Upper lobe of left lung (tissue), 6 donors: Measurements from ENCODE around the gene SNTG2. TPM values are rescaled to one million over a fixed set of nuclear protein-coding genes. Genes with fewer than 3 reads are reported as not detected.

Source experiments
- ATAC-seq, 2 donors: fragments of 200-7000 bp; cut with Tn5 transposase; one replicate each; pipeline ENCODE4 v1.9.1; 2022; ENCODE audit warnings: mild to moderate bottlenecking in 2 of 2, moderate library complexity in 2 of 2; ENCODE audit not compliant: low FRiP score in 2 of 2
- DNase-seq, 2 donors: peaks; one replicate each; pipeline ENCODE4 v3.0.0-alpha.2; 2019 to 2020
- H3K27ac ChIP-seq, 4 donors: fragments of 200-600 bp; sonication (generic); one replicate each; pipeline ENCODE4 v1.5.1; 2016 to 2019
- H3K27me3 ChIP-seq, 4 donors: fragments of 200-600 bp; sonication (generic); one replicate each; pipeline ENCODE4 v1.5.1; 2017 to 2019
- H3K36me3 ChIP-seq, 4 donors: fragments of 200-600 bp; sonication (generic); one replicate each; pipeline ENCODE4 v1.5.1; 2016 to 2019
- H3K4me1 ChIP-seq, 4 donors: fragments of 200-600 bp; sonication (generic); one replicate each; pipeline ENCODE4 v1.5.1; 2018 to 2019
- H3K4me3 ChIP-seq, 4 donors: fragments of 200-600 bp; sonication (generic); one replicate each; pipeline ENCODE4 v1.5.1; 2017 to 2019; ENCODE audit warnings: mild to moderate bottlenecking in 2 of 4, moderate library complexity in 1 of 4
- H3K9me3 ChIP-seq, 4 donors: fragments of 200-600 bp; sonication (generic); one replicate each; pipeline ENCODE4 v1.5.1; 2018 to 2019
- EP300 ChIP-seq, 4 donors: sonication (generic); formaldehyde crosslinking; IDR thresholded peaks; one replicate each; pipeline ENCODE4 v1.5.1; 2017; ENCODE audit warnings: antibody characterized with exemption in 4 of 4, control low read depth in 2 of 4
- POLR2A ChIP-seq, 4 donors: fragments of 450-650 bp; IDR thresholded peaks; one replicate each; pipeline ENCODE4 v1.5.1; 2016 to 2017; ENCODE audit warnings: antibody characterized with exemption in 4 of 4, mild to moderate bottlenecking in 2 of 4
- POLR2AphosphoS5 ChIP-seq, 2 donors: sonication (generic); formaldehyde crosslinking; IDR thresholded peaks; one replicate each; pipeline ENCODE4 v1.5.1; 2017; ENCODE audit warnings: antibody characterized with exemption in 2 of 2
- WGBS, 2 donors: methylation state at CpG; one replicate each; pipeline ENCODE4 v1.1.5; 2017 to 2018; 5-methylcytosine and 5-hydroxymethylcytosine counted together
- total RNA-seq, 6 donors: library from RNA; depleted of rRNA in 4 of 6; stranded (reverse); fragments of >200 nt in 4 of 6; gene quantifications; one replicate each; pipeline versions ENCODE4 v1.1.0 to v1.2.1, GENCODE V29; 2016 to 2021
- TF ChIP-seq, protein P1 (sequence below), 6 experiments: fragments of 450-650 bp in 4 of 6; fragments of 200-600 bp in 2 of 6; sonication (generic) in 2 of 6; IDR thresholded peaks; one replicate each; pipeline ENCODE4 v1.5.1; 2016 to 2019; ENCODE audit warnings: antibody characterized with exemption in 6 of 6
- donor health status: DM: no; HTN: no; CAD: no; lungs with moderate emphysema.
- donor health status: DM: no; HTN: yes; CAD: no; lungs with severe emphysema.

SNTG2 gene
- total RNA-seq, 6 donors from 2014 or later = 1.1 to 13.6 (median 3.0) TPM

GRCh38 chr2:1278861-1279260, 328.2 kb downstream of the SNTG2 start:
- ATAC-seq = no peak
- Histone ChIP-seq H3K27me3 (no peaks in the 10 kb centered on the region), H3K27ac (no peak overlapping the region), H3K9me3 (peaks cover 0 to 8% (median 5%) of the 10 kb centered on the region in 4 donors), H3K36me3 (no peaks in the 10 kb centered on the region), H3K4me3 (no peak overlapping the region), H3K4me1 (peaks cover 0 to 7% (median 0%) of the 10 kb centered on the region in 4 donors)
- peak in 1 of 2 donors; percentile 46 for DNase-seq
- 88 to 92% methylated on average over 27 of the region's 27 CpGs for WGBS, 2 donors
- TF ChIP-seq POLR2A (IDR thresholded peaks at IDR 0.05) (no peak), POLR2AphosphoS5 (IDR thresholded peaks at IDR 0.05) (no peak), EP300 (IDR thresholded peaks at IDR 0.05) (no peak)
- TF ChIP-seq, protein P1, sequence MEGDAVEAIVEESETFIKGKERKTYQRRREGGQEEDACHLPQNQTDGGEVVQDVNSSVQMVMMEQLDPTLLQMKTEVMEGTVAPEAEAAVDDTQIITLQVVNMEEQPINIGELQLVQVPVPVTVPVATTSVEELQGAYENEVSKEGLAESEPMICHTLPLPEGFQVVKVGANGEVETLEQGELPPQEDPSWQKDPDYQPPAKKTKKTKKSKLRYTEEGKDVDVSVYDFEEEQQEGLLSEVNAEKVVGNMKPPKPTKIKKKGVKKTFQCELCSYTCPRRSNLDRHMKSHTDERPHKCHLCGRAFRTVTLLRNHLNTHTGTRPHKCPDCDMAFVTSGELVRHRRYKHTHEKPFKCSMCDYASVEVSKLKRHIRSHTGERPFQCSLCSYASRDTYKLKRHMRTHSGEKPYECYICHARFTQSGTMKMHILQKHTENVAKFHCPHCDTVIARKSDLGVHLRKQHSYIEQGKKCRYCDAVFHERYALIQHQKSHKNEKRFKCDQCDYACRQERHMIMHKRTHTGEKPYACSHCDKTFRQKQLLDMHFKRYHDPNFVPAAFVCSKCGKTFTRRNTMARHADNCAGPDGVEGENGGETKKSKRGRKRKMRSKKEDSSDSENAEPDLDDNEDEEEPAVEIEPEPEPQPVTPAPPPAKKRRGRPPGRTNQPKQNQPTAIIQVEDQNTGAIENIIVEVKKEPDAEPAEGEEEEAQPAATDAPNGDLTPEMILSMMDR (IDR thresholded peaks at IDR 0.05) = no peak

DNA sequence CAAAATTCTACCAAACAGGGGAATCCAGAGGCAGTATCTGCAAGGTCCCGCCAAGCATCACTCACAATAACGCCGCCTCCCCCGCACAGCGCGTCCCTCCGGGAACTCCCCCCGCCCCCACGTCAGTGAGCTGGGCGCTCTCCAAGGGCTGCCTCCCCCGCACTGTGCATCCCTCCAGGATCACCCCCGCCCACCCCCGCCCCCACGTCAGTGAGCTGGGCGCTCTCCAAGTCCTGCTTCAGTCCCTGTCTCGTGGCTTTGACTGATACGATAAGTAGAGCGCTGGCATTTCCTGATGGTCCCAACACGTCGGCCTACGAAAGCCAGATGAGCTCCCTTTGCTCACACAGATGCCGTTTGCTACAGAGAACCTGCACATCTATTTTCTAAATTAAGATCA, 331.9 kb downstream of the SNTG2 start:
- TF ChIP-seq, protein P1 (IDR thresholded peaks at IDR 0.05) = no peak
- TF ChIP-seq POLR2AphosphoS5 (IDR thresholded peaks at IDR 0.05) = no peak
- TF ChIP-seq EP300 (IDR thresholded peaks at IDR 0.05) = no peak
- no peak for TF ChIP-seq POLR2A (IDR thresholded peaks at IDR 0.05)
- DNase-seq = peak in 1 of 2 donors; percentile 60
- peaks cover 0 to 7% (median 0%) of the 10 kb centered on the region in 4 donors for H3K4me1 ChIP-seq
- H3K27me3 ChIP-seq = no peaks in the 10 kb centered on the region
- H3K4me3 ChIP-seq = no peak overlapping the region
- no peaks in the 10 kb centered on the region for H3K9me3 ChIP-seq
- no peaks in the 10 kb centered on the region for H3K36me3 ChIP-seq
- ATAC-seq = no peak
- 46 to 49% methylated on average over 11 to 19 of the region's 22 CpGs for WGBS, 2 donors
- H3K27ac ChIP-seq = no peak overlapping the region

GRCh38 chr2:1283020-1283801, 332.6 kb downstream of the SNTG2 start:
- no peak for TF ChIP-seq POLR2AphosphoS5 (IDR thresholded peaks at IDR 0.05)
- no peak for TF ChIP-seq POLR2A (IDR thresholded peaks at IDR 0.05)
- TF ChIP-seq, protein P1 (IDR thresholded peaks at IDR 0.05) = no peak
- TF ChIP-seq EP300 (IDR thresholded peaks at IDR 0.05) = no peak
- ATAC-seq (peak; percentile 36 to 47), DNase-seq (peak in 1 of 2 donors; percentile 60)
- H3K27me3 ChIP-seq = no peaks in the 10 kb centered on the region
- H3K9me3 ChIP-seq = no peaks in the 10 kb centered on the region
- peaks cover 0 to 7% (median 0%) of the 10 kb centered on the region in 4 donors for H3K4me1 ChIP-seq
- WGBS, 2 donors = 84 to 88% methylated on average over 16 to 21 of the region's 21 CpGs
- no peak overlapping the region for H3K4me3 ChIP-seq
- no peaks in the 10 kb centered on the region for H3K36me3 ChIP-seq
- no peak overlapping the region for H3K27ac ChIP-seq

GRCh38 chr2:1283871-1284270, 333.2 kb downstream of the SNTG2 start:
- Histone ChIP-seq H3K4me3 (no peak overlapping the region), H3K27me3 (no peaks in the 10 kb centered on the region), H3K27ac (no peak overlapping the region), H3K36me3 (no peaks in the 10 kb centered on the region), H3K4me1 (peaks cover 0 to 7% (median 0%) of the 10 kb centered on the region in 4 donors), H3K9me3 (no peaks in the 10 kb centered on the region)
- ATAC-seq (no peak), DNase-seq (no peak)
- WGBS, 2 donors = 65 to 77% methylated on average over 10 of the region's 10 CpGs
- no peak for TF ChIP-seq EP300 (IDR thresholded peaks at IDR 0.05)

DNA sequence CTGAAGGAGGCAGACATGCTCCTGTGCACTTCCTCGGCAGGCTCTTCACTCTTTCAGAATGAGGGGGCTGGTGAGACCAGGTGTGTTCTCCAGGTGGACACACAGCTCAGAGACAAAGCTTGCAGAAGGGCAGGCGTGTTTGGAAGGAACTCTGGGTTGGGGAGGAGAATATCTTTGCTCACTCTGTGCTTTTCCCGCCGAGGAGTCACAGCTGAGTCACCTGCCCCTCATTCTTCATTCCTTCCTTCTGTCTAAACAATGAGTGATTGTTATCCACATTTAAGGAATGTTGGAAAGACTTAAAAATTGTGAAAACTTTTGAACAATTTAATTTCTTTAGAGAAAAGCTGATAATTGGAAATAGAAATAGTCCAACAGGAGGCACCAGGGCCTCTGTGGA, 336.3 kb downstream of the SNTG2 start:
- Histone ChIP-seq H3K27me3 (no peaks in the 10 kb centered on the region), H3K9me3 (no peaks in the 10 kb centered on the region), H3K36me3 (no peaks in the 10 kb centered on the region), H3K4me3 (no peak overlapping the region), H3K27ac (no peak overlapping the region), H3K4me1 (peaks cover 0 to 7% (median 0%) of the 10 kb centered on the region in 4 donors)
- 71 to 85% methylated on average over 4 of the region's 4 CpGs for WGBS, 2 donors
- ATAC-seq (no peak), DNase-seq (no peak)
- no peak for TF ChIP-seq POLR2A (IDR thresholded peaks at IDR 0.05)
- no peak for TF ChIP-seq EP300 (IDR thresholded peaks at IDR 0.05)
- TF ChIP-seq POLR2AphosphoS5 (IDR thresholded peaks at IDR 0.05) = no peak
- TF ChIP-seq, protein P1 (IDR thresholded peaks at IDR 0.05) = no peak
